Adrenal gland (tissue), 12 donors: ENCODE results near the gene MRPL45. TPM values are rescaled to one million over a fixed set of nuclear protein-coding genes. Genes with fewer than 3 reads are reported as not detected.

Experiments used
- DNase-seq, 7 donors: peaks; one replicate each; pipeline ENCODE4 v3.0.0-alpha.2; 2019 to 2020
- H3K27ac ChIP-seq, 5 donors: fragments of 200-600 bp; sonication (generic) in 4 of 5; 1 replicate in 3 of 5; 2 replicates in 2 of 5; pipeline versions ENCODE4 v1.5.1 to v1.8.0; 2016 to 2020; ENCODE audit warnings: mild to moderate bottlenecking in 1 of 5
- H3K27me3 ChIP-seq: fragments of 200-600 bp; 2 replicates; pipeline ENCODE4 v1.8.0; 2021
- H3K36me3 ChIP-seq, 2 donors: fragments of 200-600 bp; replicated peaks in 1 of 2; 1 replicate in 1 of 2; 2 replicates in 1 of 2; pipeline versions ENCODE4 v1.5.1 to v1.8.0; 2018 to 2022
- H3K4me1 ChIP-seq, 2 donors: fragments of 200-600 bp; replicated peaks in 1 of 2; 1 replicate in 1 of 2; 2 replicates in 1 of 2; pipeline versions ENCODE4 v1.5.1 to v1.8.0; 2018 to 2021
- H3K4me3 ChIP-seq, 4 donors: fragments of 200-600 bp; sonication (generic) in 3 of 4; one replicate each; pipeline ENCODE4 v1.5.1; 2016 to 2018
- H3K9me3 ChIP-seq, 3 donors: fragments of 200-600 bp; sonication (generic) in 1 of 3; replicated peaks in 1 of 3; 1 replicate in 2 of 3; 2 replicates in 1 of 3; pipeline versions ENCODE4 v1.5.1 to v1.8.0; 2016 to 2021
- POLR2A ChIP-seq, 2 donors: fragments of 450-650 bp; IDR thresholded peaks; one replicate each; pipeline ENCODE4 v1.6.1; 2017; ENCODE audit warnings: antibody characterized with exemption in 2 of 2, mild to moderate bottlenecking in 2 of 2, moderate library complexity in 1 of 2
- WGBS, 4 donors: extraction: QIAGEN DNeasy Blood & Tissue Kit in 2 of 4; methylation state at CpG; one replicate each; pipeline versions ENCODE4 v1.1.5 to v1.1.7; 2013 to 2017; 5-methylcytosine and 5-hydroxymethylcytosine counted together
- intact Hi-C, 2 donors: fragments of 100-400 bp; cut with DNase I; formaldehyde crosslinking; loops; one replicate each; pipeline versions ENCODE4 v1.14.1 to v1.15.0; 2022 to 2023
- polyA plus RNA-seq, 3 donors: library from polyadenylated mRNA; stranded (reverse); fragments of 200-250 nt in 2 of 3; fragments of 350-450 nt in 1 of 3; fragmentation: Illumina TruSeq in 1 of 3; extraction: RNeasy Lipid Tissue Mini Kit (QIAGEN cat#74804) in 1 of 3; gene quantifications; one replicate each; pipeline ENCODE4 v1.2.3, GENCODE V29; 2013 to 2014
- total RNA-seq, 9 donors: library from RNA; depleted of rRNA in 4 of 9; stranded (reverse); fragments of >200 nt in 4 of 9; fragments of 120-200 nt in 1 of 9; fragmentation: NEBNext Ultra II Directional in 1 of 9; extraction: Animal tissue kit (Norgen Biotek cat#: 25700) in 1 of 9; gene quantifications; one replicate each; pipeline versions ENCODE4 v1.1.0 to v1.2.4, GENCODE V29; 2013 to 2023
- TF ChIP-seq, protein P1 (sequence below), 6 experiments: fragments of 450-650 bp in 4 of 6; fragments of 200-600 bp in 2 of 6; sonication (generic) in 1 of 6; IDR thresholded peaks; 1 replicate in 5 of 6; 2 replicates in 1 of 6; pipeline versions ENCODE4 v1.5.1 to v1.8.0; 2016 to 2021; ENCODE audit warnings: antibody characterized with exemption in 6 of 6, mild to moderate bottlenecking in 2 of 6, moderate library complexity in 1 of 6
- donor health status: healthy with polysubstance abuse.
- donor health status: Bipolar disorder and iron deficiency.
- donor health status: DM: yes; HTN: yes; CAD: no.
- donor health status: DM: no; HTN: no; CAD: no.
- donor health status: DM: no; HTN: no; CAD: no.
- donor health status: DM: yes; HTN: yes; CAD: no.

MRPL45 gene
- total and polyA plus RNA-seq, 12 donors: 12.7 to 62.8 (median 37.2) TPM

DNA sequence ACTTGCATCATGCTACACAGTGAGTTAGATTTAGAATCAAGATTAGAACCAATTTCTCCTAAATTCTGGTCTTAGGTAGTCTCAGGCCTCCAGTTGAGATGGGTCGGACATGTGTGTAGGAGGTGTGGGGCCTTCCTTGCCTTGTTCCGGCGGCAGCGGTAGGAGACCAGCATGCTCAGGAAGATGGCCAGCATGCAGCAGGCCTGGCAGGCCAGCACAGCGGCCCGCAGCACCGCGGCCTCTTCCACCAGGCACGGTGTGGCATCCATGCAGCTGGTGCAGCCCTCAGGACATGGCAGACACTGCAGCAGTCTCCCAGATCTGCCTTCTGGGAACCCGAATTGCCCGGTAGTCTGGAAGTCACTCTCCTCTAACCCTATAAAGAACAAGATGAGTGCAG is 39.9 kb downstream of the MRPL45 start:
- H3K4me3 ChIP-seq: no peak overlapping the region
- H3K27me3 ChIP-seq: peaks cover 8% of the 10 kb centered on the region
- no peak overlapping the region for H3K27ac ChIP-seq
- no peaks in the 10 kb centered on the region for H3K9me3 ChIP-seq
- no peaks in the 10 kb centered on the region for H3K4me1 ChIP-seq
- no peak for DNase-seq
- H3K36me3 ChIP-seq: no peaks in the 10 kb centered on the region
- WGBS, 4 donors: 92 to 98% (median 95%) methylated on average over 4 to 11 of the region's 11 CpGs
- intact Hi-C loops: loop anchor here in 1 of 2 donors (10.0 kb wide), 1 partner anchor 328 kb away; no protein-coding TSS in a partner anchor
- TF ChIP-seq, protein P1, sequence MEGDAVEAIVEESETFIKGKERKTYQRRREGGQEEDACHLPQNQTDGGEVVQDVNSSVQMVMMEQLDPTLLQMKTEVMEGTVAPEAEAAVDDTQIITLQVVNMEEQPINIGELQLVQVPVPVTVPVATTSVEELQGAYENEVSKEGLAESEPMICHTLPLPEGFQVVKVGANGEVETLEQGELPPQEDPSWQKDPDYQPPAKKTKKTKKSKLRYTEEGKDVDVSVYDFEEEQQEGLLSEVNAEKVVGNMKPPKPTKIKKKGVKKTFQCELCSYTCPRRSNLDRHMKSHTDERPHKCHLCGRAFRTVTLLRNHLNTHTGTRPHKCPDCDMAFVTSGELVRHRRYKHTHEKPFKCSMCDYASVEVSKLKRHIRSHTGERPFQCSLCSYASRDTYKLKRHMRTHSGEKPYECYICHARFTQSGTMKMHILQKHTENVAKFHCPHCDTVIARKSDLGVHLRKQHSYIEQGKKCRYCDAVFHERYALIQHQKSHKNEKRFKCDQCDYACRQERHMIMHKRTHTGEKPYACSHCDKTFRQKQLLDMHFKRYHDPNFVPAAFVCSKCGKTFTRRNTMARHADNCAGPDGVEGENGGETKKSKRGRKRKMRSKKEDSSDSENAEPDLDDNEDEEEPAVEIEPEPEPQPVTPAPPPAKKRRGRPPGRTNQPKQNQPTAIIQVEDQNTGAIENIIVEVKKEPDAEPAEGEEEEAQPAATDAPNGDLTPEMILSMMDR (IDR thresholded peaks at IDR 0.05): no peak
- TF ChIP-seq POLR2A (IDR thresholded peaks at IDR 0.05): no peak

DNA sequence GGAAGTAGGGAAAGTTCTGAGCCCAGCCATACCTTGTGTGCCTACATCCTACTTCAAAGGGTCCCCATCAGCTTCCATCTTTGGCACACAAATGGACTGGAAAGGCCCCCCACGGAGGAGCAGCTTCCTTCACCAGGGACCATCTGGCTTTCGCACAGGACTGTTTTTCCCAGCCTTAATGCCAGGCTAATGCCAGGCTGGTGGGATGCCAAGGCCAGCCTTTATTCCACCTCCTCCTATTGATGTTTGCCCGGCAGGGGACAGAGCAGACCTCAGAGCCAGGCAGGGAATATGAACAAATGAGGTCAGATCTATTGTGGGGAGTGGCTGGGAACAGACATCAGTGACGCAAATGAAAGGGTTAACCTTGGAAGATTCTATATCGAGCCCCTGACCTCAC is 41.1 kb downstream of the MRPL45 start:
- Histone ChIP-seq H3K4me1 (no peaks in the 10 kb centered on the region), H3K27ac (no peak overlapping the region), H3K9me3 (no peaks in the 10 kb centered on the region), H3K4me3 (no peak overlapping the region), H3K27me3 (peaks cover 8% of the 10 kb centered on the region), H3K36me3 (no peaks in the 10 kb centered on the region)
- TF ChIP-seq, protein P1 (IDR thresholded peaks at IDR 0.05): no peak
- no peak for TF ChIP-seq POLR2A (IDR thresholded peaks at IDR 0.05)
- 53 to 77% (median 70%) methylated on average over 5 of the region's 5 CpGs for whole genome bisulfite sequencing, 4 donors
- intact Hi-C loops: loop anchor here in 1 of 2 donors (10.0 kb wide), 1 partner anchor 327 kb away; no protein-coding TSS in a partner anchor
- no peak for DNase-seq

DNA sequence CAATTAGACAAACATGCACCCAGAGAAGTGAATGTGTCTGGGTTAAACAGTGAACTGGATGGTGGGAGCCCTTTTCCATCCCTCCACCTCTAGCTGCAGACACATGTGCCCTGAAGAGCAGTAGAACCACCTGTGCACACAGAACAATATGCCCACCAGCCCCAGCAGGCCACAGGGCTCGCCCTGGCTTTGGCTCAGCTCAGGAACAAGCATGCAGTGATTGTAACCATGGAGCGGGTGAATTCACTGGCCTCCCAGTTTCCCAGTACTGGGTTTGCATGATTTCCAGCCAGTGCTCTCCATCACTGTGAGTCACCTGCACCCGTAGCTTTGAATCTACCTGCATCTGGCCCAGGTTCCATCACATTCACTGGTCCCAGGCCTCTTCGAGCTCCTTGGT is 41.6 kb downstream of the MRPL45 start:
- no peak for DNase-seq
- Histone ChIP-seq H3K4me3 (no peak overlapping the region), H3K4me1 (no peaks in the 10 kb centered on the region), H3K36me3 (no peaks in the 10 kb centered on the region), H3K27me3 (peaks cover 5% of the 10 kb centered on the region), H3K9me3 (no peaks in the 10 kb centered on the region), H3K27ac (no peak overlapping the region)
- TF ChIP-seq, protein P1 (IDR thresholded peaks at IDR 0.05): no peak
- no peak for TF ChIP-seq POLR2A (IDR thresholded peaks at IDR 0.05)
- WGBS, 4 donors: 91 to 100% (median 94%) methylated on average over 2 to 4 of the region's 4 CpGs
- intact Hi-C loops: loop anchor here in 1 of 2 donors (10.0 kb wide), 1 partner anchor 326 kb away; no protein-coding TSS in a partner anchor

DNA sequence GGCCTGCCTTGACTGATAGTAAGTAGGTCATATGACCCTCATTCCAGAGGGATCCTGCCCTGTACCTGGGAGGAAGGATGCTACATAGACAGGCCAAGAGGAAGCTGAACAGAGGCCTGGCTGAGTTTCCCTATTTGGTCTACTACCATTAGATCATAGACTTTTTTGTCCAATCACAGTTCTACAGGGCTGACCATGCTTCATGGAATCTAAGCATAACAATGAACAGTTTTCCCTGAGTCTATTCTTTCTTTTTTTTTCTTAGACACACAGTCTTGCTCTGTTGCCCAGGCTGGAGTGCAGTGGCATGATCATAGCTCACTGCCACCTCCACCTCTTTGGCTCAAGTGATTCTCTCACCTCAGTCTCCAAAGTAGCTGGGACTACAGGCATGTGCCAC is 42.9 kb downstream of the MRPL45 start:
- H3K4me3 ChIP-seq: no peak overlapping the region
- no peak overlapping the region for H3K27ac ChIP-seq
- intact Hi-C loops: loop anchor here in 1 of 2 donors (10.0 kb wide), 2 partner anchors 145 to 325 kb away; no protein-coding TSS in a partner anchor
- H3K4me1 ChIP-seq: no peaks in the 10 kb centered on the region
- no peak for DNase-seq
- no peak for TF ChIP-seq POLR2A (IDR thresholded peaks at IDR 0.05)
- TF ChIP-seq, protein P1 (IDR thresholded peaks at IDR 0.05): no peak
- H3K27me3 ChIP-seq: no peaks in the 10 kb centered on the region
- no peaks in the 10 kb centered on the region for H3K36me3 ChIP-seq
- H3K9me3 ChIP-seq: no peaks in the 10 kb centered on the region
